HepG2 (cell line): Measurements from ENCODE around the gene POLR1C. TPM values are rescaled to one million over a fixed set of nuclear protein-coding genes. Genes with fewer than 3 reads are reported as not detected.
A peak's percentile ranks its signal among the peaks of the same experiment; 100 is the strongest.

Experiments
- ATAC-seq: fragments of 200-7000 bp; cut with Tn5 transposase; 3 replicates; pipeline ENCODE4 v1.9.1; 2020; ENCODE audit warnings: mild to moderate bottlenecking, moderate library complexity
- BruUV-seq: library from RNA; stranded (reverse); fragments of 400-500 nt; replicated peaks from 2 replicates; lab custom pipeline; 2021; lab: Mats Ljungman, UMichigan
- CTCF ChIA-PET: fragments of 300-600 bp; formaldehyde crosslinking; extraction: SDS; loops from one replicate; lab custom pipeline; 2021; ENCODE audit warnings: low total read pairs, inconsistent platforms, low intra/inter-chr PET ratio; lab: Yijun Ruan, JAX
- POLR2A ChIA-PET: fragments of 350-600 bp; sonication (Branson Sonifier 250); formaldehyde crosslinking; loops from one replicate; lab custom pipeline; 2020; ENCODE audit warnings: antibody characterized with exemption, inconsistent platforms; lab: Yijun Ruan, JAX
- DNase-seq: peaks from one replicate; pipeline ENCODE4 v3.0.0-alpha.2; 2015; ENCODE audit warnings: low spot score
- FAIRE-seq: peaks from 3 replicates; lab custom pipeline; 2011; peaks lifted over from hg19 to GRCh38; lab: Jason Lieb, UNC
- H2AFZ ChIP-seq: one replicate; pipeline ENCODE4 v1.6.1; 2011; ENCODE audit warnings: low read length, inconsistent platforms
- H3K27ac ChIP-seq: fragments of 300-600 bp; 3 replicates; pipeline ENCODE4 v1.8.0; 2011; ENCODE audit warnings: mixed run types, mild to moderate bottlenecking, mixed read lengths, low read length, inconsistent platforms; ENCODE audit not compliant: insufficient read depth; ENCODE audit errors: extremely low read length
- H3K27me3 ChIP-seq, 2 experiments: fragments of 200-600 bp in 1 of 2; 2 replicates in 1 of 2; 3 replicates in 1 of 2; pipeline versions ENCODE4 v1.6.0 to v1.8.0; 2011; ENCODE audit warnings: low read length in 2 of 2, mild to moderate bottlenecking in 2 of 2, moderate library complexity in 2 of 2, inconsistent platforms in 1 of 2; ENCODE audit not compliant: insufficient read depth in 2 of 2, control insufficient read depth in 1 of 2
- H3K36me3 ChIP-seq, 2 experiments: fragments of 200-600 bp in 1 of 2; replicated peaks in 1 of 2; 2 replicates in 1 of 2; 3 replicates in 1 of 2; pipeline versions ENCODE4 v1.5.1 to v1.8.0; 2011; ENCODE audit warnings: low read length in 2 of 2, inconsistent platforms in 1 of 2; ENCODE audit not compliant: insufficient read depth in 2 of 2, control insufficient read depth in 1 of 2
- H3K4me1 ChIP-seq: 2 replicates; pipeline ENCODE4 v1.5.1; 2012; ENCODE audit warnings: low read length, inconsistent platforms; ENCODE audit not compliant: insufficient read depth
- H3K4me2 ChIP-seq: 2 replicates; pipeline ENCODE4 v1.6.0; 2011; ENCODE audit warnings: low read depth, low read length, inconsistent platforms
- H3K4me3 ChIP-seq, 3 experiments: fragments of 200-600 bp in 1 of 3; sonication (generic), shearing (Covaris generic) in 1 of 3; replicated peaks in 1 of 3; 2 replicates each; pipeline ENCODE4 v1.5.1; 2011 to 2016; ENCODE audit warnings: low read length in 3 of 3, inconsistent platforms in 2 of 3, low read depth in 2 of 3, mild to moderate bottlenecking in 2 of 3, control low read depth in 1 of 3, mixed read lengths in 1 of 3; ENCODE audit not compliant: insufficient read depth in 1 of 3
- H3K79me2 ChIP-seq: one replicate; pipeline ENCODE4 v1.6.1; 2011; ENCODE audit warnings: low read length, inconsistent platforms; ENCODE audit not compliant: insufficient read depth
- H3K9ac ChIP-seq: 2 replicates; pipeline ENCODE4 v1.6.0; 2011; ENCODE audit warnings: mild to moderate bottlenecking, low read depth, low read length, inconsistent platforms; ENCODE audit not compliant: insufficient read depth
- H3K9me3 ChIP-seq: 2 replicates; pipeline ENCODE4 v1.5.1; 2012; ENCODE audit warnings: mild to moderate bottlenecking, low read length
- H4K20me1 ChIP-seq: 2 replicates; pipeline ENCODE4 v1.6.0; 2011; ENCODE audit warnings: inconsistent platforms, mild to moderate bottlenecking, low read length, moderate library complexity; ENCODE audit not compliant: insufficient read depth
- MAZ ChIP-seq, 2 experiments: sonication (generic) in 1 of 2; formaldehyde crosslinking in 1 of 2; IDR thresholded peaks; 2 replicates each; pipeline versions ENCODE4 v1.5.0 to v1.6.1; 2012 to 2020; ENCODE audit warnings: low read depth in 2 of 2, mild to moderate bottlenecking in 2 of 2, borderline replicate concordance in 1 of 2, improper control_type of control experiment in 1 of 2, low read length in 1 of 2, missing genetic modification reagents in 1 of 2, moderate library complexity in 1 of 2
- TBX2 ChIP-seq: sonication (generic); formaldehyde crosslinking; IDR thresholded peaks from 2 replicates; pipeline ENCODE4 v1.5.0; 2020; ENCODE audit warnings: missing genetic modification reagents, mild to moderate bottlenecking, borderline replicate concordance
- ZNF317 ChIP-seq: sonication (generic); formaldehyde crosslinking; IDR thresholded peaks from 2 replicates; pipeline ENCODE4 v1.5.0; 2020; ENCODE audit warnings: mild to moderate bottlenecking, missing genetic modification reagents
- ZNF333 ChIP-seq: sonication (generic); formaldehyde crosslinking; IDR thresholded peaks from 2 replicates; pipeline ENCODE4 v1.4.0; 2020; ENCODE audit warnings: mild to moderate bottlenecking, missing genetic modification reagents, borderline replicate concordance
- ZNF44 ChIP-seq: sonication (generic); formaldehyde crosslinking; IDR thresholded peaks from 2 replicates; pipeline ENCODE4 v1.5.1; 2020; ENCODE audit warnings: mild to moderate bottlenecking, missing genetic modification reagents
- ZNF547 ChIP-seq: sonication (generic); formaldehyde crosslinking; IDR thresholded peaks from 2 replicates; pipeline ENCODE4 v1.5.1; 2020; ENCODE audit warnings: mild to moderate bottlenecking, missing genetic modification reagents
- ZNF670 ChIP-seq: sonication (generic); formaldehyde crosslinking; IDR thresholded peaks from 2 replicates; pipeline ENCODE4 v1.8.0; 2022; ENCODE audit warnings: mild to moderate bottlenecking, missing genetic modification reagents, borderline replicate concordance
- ZNF724P ChIP-seq: sonication (generic); formaldehyde crosslinking; IDR thresholded peaks from 2 replicates; pipeline ENCODE4 v1.8.0; 2022; ENCODE audit warnings: missing genetic modification reagents, borderline replicate concordance
- WGBS: methylation state at CpG from one replicate; pipeline ENCODE4 v1.1.6; 2017; ENCODE audit warnings: low lambda C conversion rate; 5-methylcytosine and 5-hydroxymethylcytosine counted together
- in situ Hi-C: cut with HindIII; loops from 2 replicates; pipeline ENCODE4 v1.10.0; 2017; ENCODE audit warnings: low pct_unique_long_range_greater_than_20kb; ENCODE audit not compliant: extremely low pct_ligation_motif_present
- intact Hi-C: fragments of 100-400 bp; cut with micrococcal nuclease; formaldehyde crosslinking; loops from one replicate; pipeline ENCODE4 v1.10.0; 2022; ENCODE audit not compliant: unreplicated experiment
- polyA plus RNA-seq, 8 experiments: library from polyadenylated mRNA; depleted of rRNA in 3 of 8; stranded (reverse) in 7 of 8; unstranded in 1 of 8; fragments of >200 nt; fragmentation: Illumina TruSeq in 4 of 8; extraction: Trizol in 4 of 8; gene quantifications; 2 replicates each; pipeline versions ENCODE4 v1.2.1 to v1.2.3, GENCODE V29; 2011 to 2016; ENCODE audit warnings: low read depth in 4 of 8, missing spikeins in 1 of 8, mixed read lengths in 1 of 8; ENCODE audit not compliant: insufficient read depth in 1 of 8
- total RNA-seq, 5 experiments: library from RNA; depleted of rRNA; stranded (reverse); fragments of >200 nt; fragmentation: Illumina TruSeq; extraction: Trizol; gene quantifications; 2 replicates each; pipeline ENCODE4 v1.2.3, GENCODE V29; 2016; ENCODE audit warnings: low read depth in 1 of 5
- TF ChIP-seq, protein P1 (sequence below): sonication (generic); formaldehyde crosslinking; IDR thresholded peaks from 2 replicates; pipeline ENCODE4 v1.4.0; 2020; ENCODE audit warnings: mild to moderate bottlenecking, missing genetic modification reagents

The POLR1C gene
- total and polyA plus RNA-seq, 2 of the 13 experiments (the other 11 are each of a cell fraction or from before 2014, with no cell fraction given), result 62.6 to 72.2 TPM

DNA sequence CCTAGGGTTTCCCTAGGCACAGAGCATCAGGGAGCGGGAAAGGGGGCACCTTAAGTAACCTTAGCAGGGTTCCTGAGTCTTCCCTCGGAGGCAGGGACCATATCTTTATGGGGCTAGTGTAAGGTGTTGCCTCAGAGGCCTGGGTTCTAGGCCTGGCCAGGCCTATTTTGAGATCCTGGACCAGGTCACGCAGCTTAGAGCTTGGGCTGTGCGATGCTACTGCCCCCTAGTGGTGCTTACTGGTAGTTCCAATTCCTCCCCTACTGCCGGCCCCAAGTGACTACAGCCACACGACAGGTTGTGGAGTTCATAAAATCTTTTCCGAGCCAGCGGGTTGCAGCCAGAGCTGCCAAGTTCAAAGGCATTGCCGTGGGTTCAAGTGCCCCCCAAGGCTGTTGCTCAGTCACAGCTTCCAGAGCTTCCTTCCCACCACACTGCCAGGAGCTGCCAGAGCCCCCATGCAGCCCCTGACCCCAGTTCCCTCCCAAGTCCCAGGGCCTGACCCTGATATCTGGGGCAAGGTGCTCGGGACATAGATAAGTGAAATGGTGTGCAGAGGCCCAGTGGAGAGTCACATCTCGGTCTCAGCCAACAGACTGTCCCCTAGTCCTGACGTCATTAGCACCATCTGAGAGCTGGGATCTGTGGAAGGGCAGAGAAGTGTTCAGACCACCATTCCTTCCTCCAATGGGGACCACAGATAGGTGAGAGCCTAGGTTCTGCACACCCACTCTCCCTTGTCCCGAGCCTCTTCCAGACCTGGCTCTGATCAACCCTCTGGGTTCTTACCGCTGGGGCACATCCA lies 10.0 kb upstream of the POLR1C start:
- no peak overlapping the region; a peak in 1 of 6 replicates for H3K4me3 ChIP-seq
- FAIRE-seq, result peak; percentile 98
- 41% methylated on average over 8 of the region's 14 CpGs for whole genome bisulfite sequencing
- no peak overlapping the region for H3K27ac ChIP-seq
- in situ Hi-C loops (no loop called here), intact Hi-C loops (loop anchor here (1.0 to 5.0 kb wide), 3 partner anchors 53 to 245 kb away; no protein-coding TSS in a partner anchor)
- peaks cover 27 to 31% of the 10 kb centered on the region in 2 experiments for H3K36me3 ChIP-seq
- ChIA-PET POLR2A (interaction anchor here (1.3 to 2.7 kb wide), 8 partner anchors 10 to 138 kb away, joined by 3 to 18 read pairs (median 8); partner anchors contain the start of genes DLK2, GTPBP2, POLR1C and YIPF3), CTCF (interaction anchor here (0.9 to 3.0 kb wide), 4 partner anchors 11 to 120 kb away, joined by 3 to 39 read pairs (median 4); partner anchors contain the start of gene DLK2)
- H3K9me3 ChIP-seq, result no peaks in the 10 kb centered on the region
- H3K79me2 ChIP-seq, result no peaks in the 10 kb centered on the region
- no peak overlapping the region for H3K9ac ChIP-seq
- H3K4me2 ChIP-seq, result peak overlapping the region; percentile 43
- ATAC-seq, result peak; percentile 71
- H4K20me1 ChIP-seq, result no peaks in the 10 kb centered on the region; the same call in 1 of the 2 replicates
- DNase-seq, result peak; percentile 76
- BruUV-seq, result no TSS peak
- peaks cover 47% of the 10 kb centered on the region for H3K4me1 ChIP-seq
- no peak overlapping the region for H2AFZ ChIP-seq
- H3K27me3 ChIP-seq, result peaks cover 3 to 7% of the 10 kb centered on the region in 2 experiments; a peak in 4 of 5 replicates
- 0 out of 2 replicates have a peak, but pooled peaks have one; percentile 27 for TF ChIP-seq ZNF44 (CRISPR knock-in tag)
- TF ChIP-seq ZNF724P (CRISPR knock-in tag), result 0 out of 2 replicates have a peak, but pooled peaks have one; percentile 22
- peak; percentile 52; the same call in 1 of the 2 replicates for TF ChIP-seq TBX2 (CRISPR knock-in tag)
- TF ChIP-seq, protein P1, sequence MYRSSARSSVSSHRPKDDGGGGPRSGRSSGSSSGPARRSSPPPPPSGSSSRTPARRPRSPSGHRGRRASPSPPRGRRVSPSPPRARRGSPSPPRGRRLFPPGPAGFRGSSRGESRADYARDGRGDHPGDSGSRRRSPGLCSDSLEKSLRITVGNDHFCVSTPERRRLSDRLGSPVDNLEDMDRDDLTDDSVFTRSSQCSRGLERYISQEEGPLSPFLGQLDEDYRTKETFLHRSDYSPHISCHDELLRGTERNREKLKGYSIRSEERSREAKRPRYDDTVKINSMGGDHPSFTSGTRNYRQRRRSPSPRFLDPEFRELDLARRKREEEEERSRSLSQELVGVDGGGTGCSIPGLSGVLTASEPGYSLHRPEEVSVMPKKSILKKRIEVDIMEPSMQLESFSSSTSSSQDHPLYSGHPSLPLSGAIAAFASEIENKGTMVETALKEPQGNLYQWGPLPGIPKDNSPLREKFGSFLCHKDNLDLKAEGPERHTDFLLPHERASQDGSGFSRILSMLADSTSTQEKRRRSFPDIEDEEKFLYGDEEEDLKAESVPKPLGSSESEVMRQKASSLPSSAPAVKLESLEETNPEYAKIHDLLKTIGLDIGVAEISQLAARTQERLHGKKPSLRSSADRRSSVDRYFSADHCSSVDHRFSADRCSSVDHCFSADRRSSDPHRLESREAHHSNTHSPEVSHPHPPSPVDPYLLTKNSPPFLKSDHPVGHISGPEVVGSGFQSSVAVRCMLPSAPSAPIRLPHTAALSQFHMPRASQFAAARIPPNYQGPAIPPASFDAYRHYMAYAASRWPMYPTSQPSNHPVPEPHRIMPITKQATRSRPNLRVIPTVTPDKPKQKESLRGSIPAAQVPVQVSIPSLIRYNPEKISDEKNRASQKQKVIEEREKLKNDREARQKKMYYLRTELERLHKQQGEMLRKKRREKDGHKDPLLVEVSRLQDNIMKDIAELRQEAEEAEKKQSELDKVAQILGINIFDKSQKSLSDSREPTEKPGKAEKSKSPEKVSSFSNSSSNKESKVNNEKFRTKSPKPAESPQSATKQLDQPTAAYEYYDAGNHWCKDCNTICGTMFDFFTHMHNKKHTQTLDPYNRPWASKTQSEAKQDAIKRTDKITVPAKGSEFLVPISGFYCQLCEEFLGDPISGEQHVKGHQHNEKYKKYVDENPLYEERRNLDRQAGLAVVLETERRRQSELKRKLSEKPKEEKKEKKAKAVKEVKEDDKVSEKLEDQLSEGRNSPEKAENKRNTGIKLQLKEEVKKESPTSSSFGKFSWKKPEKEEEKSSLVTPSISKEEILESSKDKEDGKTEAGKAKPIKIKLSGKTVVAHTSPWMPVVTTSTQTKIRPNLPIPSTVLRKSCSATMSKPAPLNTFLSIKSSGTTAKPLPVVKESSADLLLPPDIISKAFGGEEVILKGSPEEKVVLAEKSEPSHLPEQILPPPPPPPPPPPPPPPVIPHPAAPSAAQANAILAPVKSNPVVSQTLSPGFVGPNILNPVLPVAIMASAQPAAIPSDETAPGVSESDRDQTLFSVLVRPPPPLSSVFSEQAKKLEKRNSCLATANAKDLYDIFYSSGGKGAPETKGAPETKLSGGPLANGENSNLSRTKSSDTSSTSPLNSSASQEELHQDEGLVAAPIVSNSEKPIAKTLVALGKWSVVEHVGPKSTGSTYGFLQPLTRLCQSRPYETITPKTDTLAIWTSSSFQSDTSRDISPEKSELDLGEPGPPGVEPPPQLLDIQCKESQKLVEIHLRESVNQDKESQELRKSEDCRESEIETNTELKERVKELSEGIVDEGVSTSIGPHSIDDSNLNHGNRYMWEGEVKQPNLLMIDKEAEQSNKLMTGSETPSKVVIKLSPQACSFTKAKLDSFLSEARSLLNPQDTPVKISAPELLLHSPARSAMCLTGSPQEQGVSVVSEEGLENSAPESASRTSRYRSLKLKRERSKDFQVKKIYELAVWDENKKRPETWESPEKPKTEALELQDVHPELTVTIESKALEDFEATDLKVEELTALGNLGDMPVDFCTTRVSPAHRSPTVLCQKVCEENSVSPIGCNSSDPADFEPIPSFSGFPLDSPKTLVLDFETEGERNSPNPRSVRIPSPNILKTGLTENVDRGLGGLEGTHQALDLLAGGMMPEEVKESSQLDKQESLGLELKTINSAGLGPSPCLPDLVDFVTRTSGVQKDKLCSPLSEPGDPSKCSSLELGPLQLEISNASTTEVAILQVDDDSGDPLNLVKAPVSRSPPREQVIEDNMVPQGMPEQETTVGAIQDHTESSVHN (CRISPR knock-in tag), result 0 out of 2 replicates have a peak, but pooled peaks have one; percentile 53
- 0 out of 2 replicates have a peak, but pooled peaks have one; percentile 60 for TF ChIP-seq ZNF333 (CRISPR knock-in tag)
- TF ChIP-seq ZNF670 (CRISPR knock-in tag), result no peak
- peak; percentile 19; the same call in 1 of the 2 replicates for TF ChIP-seq ZNF547 (CRISPR knock-in tag)
- TF ChIP-seq MAZ (IDR thresholded peaks at IDR 0.05; ENCODE audit: borderline replicate concordance, low read depth, low read length), result no peak
- TF ChIP-seq MAZ (CRISPR knock-in tag; IDR thresholded peaks at IDR 0.05; ENCODE audit: low read depth), result peak; percentile 8; the same call in 1 of the 2 replicates
- TF ChIP-seq ZNF317 (CRISPR knock-in tag), result peak; percentile 72; the same call in 1 of the 2 replicates
